AG04449 (cell line): ENCODE results near the gene SLC25A27.

Source experiments
- CTCF ChIA-PET: fragments of 350-600 bp; formaldehyde crosslinking; extraction: SDS; loops from one replicate; lab custom pipeline; 2021; ENCODE audit warnings: antibody characterized with exemption; lab: Yijun Ruan, JAX
- POLR2A ChIA-PET: fragments of 400-600, 350-600 bp; formaldehyde crosslinking; extraction: SDS; loops from one replicate; lab custom pipeline; 2020; ENCODE audit warnings: antibody characterized with exemption, inconsistent platforms; lab: Yijun Ruan, JAX
- DNase-seq: peaks from one replicate; pipeline ENCODE4 v3.0.0-alpha.2; 2010; ENCODE audit warnings: low read depth, low spot score
- H3K4me3 ChIP-seq: 2 replicates; pipeline ENCODE4 v1.5.1; 2011; ENCODE audit warnings: low read depth, mild to moderate bottlenecking, control low read depth, low read length
- TF ChIP-seq, protein P1 (sequence below): IDR thresholded peaks from one replicate; pipeline ENCODE4 v1.5.1; 2011; ENCODE audit warnings: mild to moderate bottlenecking, moderate library complexity, low read length, control low read depth, inconsistent platforms; ENCODE audit not compliant: insufficient read depth; ENCODE audit errors: missing control alignments

The SLC25A27 gene

DNA sequence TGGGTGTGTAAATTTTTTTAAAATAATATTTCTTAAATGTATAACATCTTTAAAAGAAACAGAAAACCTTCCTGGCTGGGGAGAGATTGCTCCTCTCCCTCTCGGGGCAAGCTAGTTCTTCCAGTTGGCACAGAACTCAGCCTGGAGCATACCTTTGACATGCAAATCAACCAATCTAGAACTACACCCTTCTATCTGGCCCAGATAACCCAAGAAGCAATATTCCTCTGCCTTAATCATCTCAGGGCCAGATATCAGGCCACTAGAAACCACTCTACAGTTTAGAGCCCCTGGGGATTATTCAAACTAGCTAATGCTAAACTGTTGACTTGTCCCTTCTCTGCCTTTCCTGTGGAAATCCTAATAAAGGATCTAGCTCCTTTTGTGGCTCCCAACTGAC is 34.0 kb upstream of the SLC25A27 start:
- ChIA-PET POLR2A (no interaction called here), CTCF (no interaction called here)
- TF ChIP-seq, protein P1, sequence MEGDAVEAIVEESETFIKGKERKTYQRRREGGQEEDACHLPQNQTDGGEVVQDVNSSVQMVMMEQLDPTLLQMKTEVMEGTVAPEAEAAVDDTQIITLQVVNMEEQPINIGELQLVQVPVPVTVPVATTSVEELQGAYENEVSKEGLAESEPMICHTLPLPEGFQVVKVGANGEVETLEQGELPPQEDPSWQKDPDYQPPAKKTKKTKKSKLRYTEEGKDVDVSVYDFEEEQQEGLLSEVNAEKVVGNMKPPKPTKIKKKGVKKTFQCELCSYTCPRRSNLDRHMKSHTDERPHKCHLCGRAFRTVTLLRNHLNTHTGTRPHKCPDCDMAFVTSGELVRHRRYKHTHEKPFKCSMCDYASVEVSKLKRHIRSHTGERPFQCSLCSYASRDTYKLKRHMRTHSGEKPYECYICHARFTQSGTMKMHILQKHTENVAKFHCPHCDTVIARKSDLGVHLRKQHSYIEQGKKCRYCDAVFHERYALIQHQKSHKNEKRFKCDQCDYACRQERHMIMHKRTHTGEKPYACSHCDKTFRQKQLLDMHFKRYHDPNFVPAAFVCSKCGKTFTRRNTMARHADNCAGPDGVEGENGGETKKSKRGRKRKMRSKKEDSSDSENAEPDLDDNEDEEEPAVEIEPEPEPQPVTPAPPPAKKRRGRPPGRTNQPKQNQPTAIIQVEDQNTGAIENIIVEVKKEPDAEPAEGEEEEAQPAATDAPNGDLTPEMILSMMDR: no peak
- no peak overlapping the region for H3K4me3 ChIP-seq
- no peak for DNase-seq

DNA sequence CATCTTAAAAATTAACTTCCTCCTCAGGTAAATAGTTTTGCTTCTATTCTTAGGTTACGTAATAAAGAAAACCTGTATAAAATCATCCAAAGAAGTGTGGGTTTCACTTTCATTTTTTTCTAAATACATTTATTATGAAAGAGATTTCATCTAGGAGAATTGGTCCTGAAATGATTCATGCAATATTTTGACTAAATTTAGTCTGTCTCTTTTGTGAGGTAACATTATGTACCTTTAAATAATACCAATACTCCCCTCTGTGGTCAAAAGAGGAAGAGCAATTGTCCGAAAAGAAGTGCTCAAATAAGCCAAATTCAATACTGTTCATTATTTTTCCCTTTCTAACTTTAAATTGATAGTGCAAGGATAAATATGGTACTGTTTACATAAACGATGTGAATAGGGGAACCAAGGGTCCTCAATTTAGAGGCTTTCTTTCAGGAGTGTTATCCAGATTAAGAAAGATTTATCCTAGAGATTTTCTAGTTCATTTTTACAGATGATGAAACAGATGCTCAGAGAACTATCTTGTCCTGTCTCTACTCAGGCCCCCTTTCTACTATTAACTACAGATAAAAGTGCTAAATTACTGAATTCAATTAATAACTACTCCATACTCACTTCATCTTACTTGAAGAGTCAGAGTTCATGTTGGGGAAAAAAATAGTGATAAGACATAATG is 26.4 kb upstream of the SLC25A27 start:
- TF ChIP-seq, protein P1: peak; percentile 28
- DNase-seq: no peak
- ChIA-PET POLR2A (no interaction called here), CTCF (no interaction called here)
- no peak overlapping the region for H3K4me3 ChIP-seq

DNA sequence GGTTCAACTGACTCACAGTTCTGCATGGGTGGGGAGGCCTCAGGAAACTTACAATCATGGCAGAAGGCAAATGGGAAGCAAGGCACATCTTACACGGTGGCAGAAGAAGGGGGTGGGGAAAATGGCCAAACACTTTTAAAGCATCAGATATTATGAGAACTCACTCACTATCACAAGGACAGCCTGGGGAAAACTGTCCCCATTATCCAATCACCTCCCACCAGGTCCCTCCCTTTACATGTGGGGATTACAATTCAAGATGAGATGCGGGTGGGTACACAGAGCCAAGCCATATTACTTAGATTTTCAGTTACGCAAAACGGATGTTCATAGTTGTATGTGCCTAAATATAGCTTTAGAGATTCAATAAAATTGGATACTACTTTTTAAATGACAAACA is 25.8 kb upstream of the SLC25A27 start:
- ChIA-PET CTCF (interaction anchor here (0.8 to 1.2 kb wide), 3 partner anchors 206 to 385 kb away, joined by 3 to 4 read pairs (median 3); no protein-coding TSS in a partner anchor), POLR2A (no interaction called here)
- DNase-seq: no peak
- H3K4me3 ChIP-seq: no peak overlapping the region
- TF ChIP-seq, protein P1: no peak

DNA sequence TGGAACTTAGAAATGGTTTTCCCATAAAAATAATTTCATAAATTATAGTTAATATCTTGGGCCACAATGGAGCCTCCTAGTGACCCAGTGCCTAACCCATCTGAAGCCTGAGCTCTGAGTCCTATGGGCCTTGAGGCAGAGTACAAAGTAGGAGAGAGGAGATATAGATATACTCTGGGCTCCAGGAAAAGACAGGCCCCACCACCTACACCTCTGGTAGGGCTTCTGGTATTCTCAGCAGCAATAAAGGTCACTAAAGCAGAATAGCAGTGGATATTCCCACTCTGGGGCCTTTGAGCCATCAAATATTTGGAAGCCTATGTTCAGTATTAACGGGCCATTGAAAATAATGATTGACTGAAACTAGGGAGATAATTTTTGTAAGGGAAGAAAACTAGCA is 24.3 kb upstream of the SLC25A27 start:
- H3K4me3 ChIP-seq: no peak overlapping the region
- CTCF ChIA-PET: interaction anchor here (1.3 kb wide), 1 partner anchor 208 kb away, joined by 3 read pairs; no protein-coding TSS in a partner anchor
- POLR2A ChIA-PET: no interaction called here
- DNase-seq: no peak
- TF ChIP-seq, protein P1: no peak

DNA sequence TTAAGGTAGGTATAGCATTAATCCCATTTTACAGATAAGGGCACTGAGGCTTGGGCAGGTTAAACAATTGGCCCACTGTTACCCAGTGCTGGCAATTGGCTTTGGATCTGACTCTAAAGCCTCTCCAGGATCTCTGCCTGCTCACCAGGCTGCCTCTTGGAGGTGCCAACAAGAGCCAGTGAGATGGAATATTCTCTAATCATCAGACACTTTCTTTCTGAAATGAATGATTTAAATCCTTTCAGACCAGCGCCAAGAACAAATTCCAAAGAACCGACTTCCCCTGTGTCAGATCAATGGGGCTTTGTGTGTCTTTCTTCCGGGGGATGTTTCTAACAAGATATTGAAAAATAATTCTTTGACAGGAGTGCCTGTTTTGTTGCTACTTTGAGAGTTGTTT is 23.8 kb upstream of the SLC25A27 start:
- TF ChIP-seq, protein P1: no peak
- no peak for DNase-seq
- CTCF ChIA-PET: interaction anchor here (1.3 kb wide), 1 partner anchor 208 kb away, joined by 3 read pairs; no protein-coding TSS in a partner anchor
- H3K4me3 ChIP-seq: no peak overlapping the region
- POLR2A ChIA-PET: no interaction called here

DNA sequence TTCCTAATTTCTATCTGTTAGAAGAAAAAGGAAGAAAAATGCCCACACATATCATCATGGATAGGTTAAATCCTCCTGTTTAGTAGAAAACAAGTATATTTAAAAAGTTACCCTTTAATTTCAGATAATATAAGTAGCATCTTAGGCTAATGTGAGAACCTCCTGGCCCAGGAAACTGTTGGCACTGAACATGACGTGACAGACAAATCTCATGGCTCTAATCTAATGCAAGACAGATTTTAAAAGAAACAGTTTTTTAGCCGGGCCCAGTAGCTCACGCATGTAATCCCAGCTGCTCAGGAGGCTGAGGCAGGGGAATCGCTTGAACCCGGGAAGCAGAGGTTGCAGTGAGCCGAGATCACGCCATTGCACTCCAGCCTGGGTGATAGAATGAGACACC is 23.1 kb upstream of the SLC25A27 start:
- POLR2A ChIA-PET: no interaction called here
- H3K4me3 ChIP-seq: no peak overlapping the region
- TF ChIP-seq, protein P1: no peak
- no peak for DNase-seq
- CTCF ChIA-PET: no interaction called here
